ENCODE data around the gene TTC23L.
A peak's percentile ranks its signal among the peaks of the same experiment; 100 is the strongest.

- TF ChIP-seq CTCF (IDR thresholded peaks at IDR 0.05; ENCODE audit: poor library complexity) = no peak
- no peak for TF ChIP-seq EZH2 (IDR thresholded peaks at IDR 0.05; ENCODE audit: borderline replicate concordance)
- TF ChIP-seq EZH2phosphoT487 (IDR thresholded peaks at IDR 0.05; ENCODE audit: low read depth, severe bottlenecking, unreplicated experiment) = peak; percentile 82
Measured at GRCh38 chr5:34848230-34848629, 9.3 kb downstream of the TTC23L start.
